NCI-H774 (cell line): ENCODE data around the gene TNS1.
"Not testable (repeated sequence)": the region's sequence is repeated elsewhere in the genome, so short reads cannot be mapped to it uniquely, and the experiment has no call there.

Source experiments
- DNase-seq: peaks from one replicate; lab custom pipeline; 2025; lab: John Stamatoyannopoulos, UW

TNS1 gene

DNA sequence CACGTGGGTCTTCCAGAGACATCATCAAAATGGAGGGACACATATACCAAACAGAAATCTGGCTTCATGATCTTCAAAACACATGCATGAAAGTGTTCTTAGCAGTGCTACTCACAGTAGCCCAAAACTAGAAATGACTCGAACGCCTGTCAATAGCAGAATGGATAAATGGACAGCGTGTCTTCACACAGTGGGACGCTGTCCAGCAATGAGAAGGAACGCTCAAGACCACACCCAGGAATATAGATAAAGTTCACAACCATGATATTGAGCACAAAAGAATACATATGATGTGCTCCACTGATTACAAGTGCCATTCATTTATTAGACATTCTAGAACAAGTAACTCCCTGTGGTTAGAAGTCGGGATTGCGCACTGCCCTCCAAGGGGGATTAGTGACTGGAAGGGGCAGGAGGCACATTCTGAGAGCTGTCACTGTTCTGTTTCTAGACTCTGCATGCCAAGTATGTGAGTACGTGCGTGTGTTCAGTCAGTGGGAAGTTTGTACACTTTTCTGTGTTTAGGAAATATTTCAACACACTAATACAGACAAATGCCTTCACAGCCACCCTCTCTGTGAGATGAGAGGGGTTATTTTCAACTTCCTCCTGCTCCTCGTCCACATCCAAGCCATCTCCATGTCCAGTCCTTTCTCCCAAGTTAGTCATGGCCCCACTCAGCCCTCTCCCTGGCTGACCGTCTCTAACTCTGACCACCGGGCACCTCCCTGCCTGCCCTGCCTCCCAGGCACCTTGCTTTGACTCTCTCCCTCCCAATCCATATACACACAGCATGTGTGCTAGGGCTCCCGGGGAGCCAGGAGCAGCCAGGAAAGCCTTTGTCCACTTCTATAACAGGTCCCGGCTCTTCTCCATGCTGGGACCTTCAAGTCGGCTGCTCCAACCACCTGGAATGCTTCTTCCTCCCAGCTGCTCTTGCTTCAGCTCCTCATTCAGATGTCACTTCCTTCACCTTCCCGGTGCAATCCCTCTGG is 26.9 kb upstream of the TNS1 start:
- DNase-seq, result no peak

DNA sequence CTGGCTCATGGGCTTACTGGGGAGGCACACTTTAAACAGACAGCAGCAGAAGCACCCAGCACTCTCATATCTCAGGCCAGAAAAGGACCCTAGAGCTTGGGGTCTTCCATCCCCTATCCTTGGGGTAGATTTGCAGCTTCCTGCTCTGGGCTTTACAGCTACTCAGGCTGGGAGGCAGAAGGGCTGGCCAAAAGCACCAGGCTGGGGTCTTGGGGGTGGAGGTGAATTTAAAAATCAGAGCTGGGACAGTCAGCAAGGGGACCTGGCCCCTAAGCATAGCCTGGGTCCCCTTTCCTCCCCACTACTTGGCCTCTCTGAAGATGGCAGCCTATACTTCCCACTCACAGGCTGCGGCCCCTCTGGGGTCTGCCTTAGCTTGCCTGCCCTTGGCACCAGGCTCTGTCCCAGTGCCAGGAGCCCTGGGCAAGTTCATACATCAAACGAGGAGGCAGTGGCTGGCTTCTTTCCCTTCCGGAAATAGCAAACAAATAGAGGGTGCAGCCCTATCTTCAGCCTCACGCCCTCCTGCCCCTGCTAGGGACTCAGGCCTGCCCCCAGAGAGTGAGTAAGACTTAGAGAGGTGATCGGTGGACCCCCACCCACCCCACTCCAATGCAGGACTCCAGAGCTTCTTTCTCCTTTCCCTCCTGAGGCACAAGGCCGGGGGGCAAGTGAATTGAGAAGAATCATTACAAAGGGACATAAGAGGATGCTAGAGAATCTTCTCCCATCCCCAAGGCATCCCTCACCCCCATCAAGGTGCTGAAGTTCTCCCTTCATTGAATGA is 26.0 kb upstream of the TNS1 start:
- no peak for DNase-seq

DNA sequence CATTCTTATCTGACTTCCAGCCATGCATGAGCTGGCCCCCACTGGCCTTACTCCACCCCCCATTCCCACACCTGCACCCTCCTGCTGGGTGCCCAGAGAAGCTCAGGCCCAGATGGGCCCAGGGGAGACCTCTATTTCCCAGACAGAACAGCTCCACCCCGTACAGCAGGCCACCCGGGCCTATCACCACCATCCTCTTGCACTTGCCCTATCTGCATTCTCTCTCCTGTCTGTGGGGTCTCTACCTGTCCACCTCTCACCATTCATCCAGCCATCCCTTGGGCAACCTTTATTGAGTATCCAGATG is 25.3 kb upstream of the TNS1 start:
- no peak for DNase-seq

DNA sequence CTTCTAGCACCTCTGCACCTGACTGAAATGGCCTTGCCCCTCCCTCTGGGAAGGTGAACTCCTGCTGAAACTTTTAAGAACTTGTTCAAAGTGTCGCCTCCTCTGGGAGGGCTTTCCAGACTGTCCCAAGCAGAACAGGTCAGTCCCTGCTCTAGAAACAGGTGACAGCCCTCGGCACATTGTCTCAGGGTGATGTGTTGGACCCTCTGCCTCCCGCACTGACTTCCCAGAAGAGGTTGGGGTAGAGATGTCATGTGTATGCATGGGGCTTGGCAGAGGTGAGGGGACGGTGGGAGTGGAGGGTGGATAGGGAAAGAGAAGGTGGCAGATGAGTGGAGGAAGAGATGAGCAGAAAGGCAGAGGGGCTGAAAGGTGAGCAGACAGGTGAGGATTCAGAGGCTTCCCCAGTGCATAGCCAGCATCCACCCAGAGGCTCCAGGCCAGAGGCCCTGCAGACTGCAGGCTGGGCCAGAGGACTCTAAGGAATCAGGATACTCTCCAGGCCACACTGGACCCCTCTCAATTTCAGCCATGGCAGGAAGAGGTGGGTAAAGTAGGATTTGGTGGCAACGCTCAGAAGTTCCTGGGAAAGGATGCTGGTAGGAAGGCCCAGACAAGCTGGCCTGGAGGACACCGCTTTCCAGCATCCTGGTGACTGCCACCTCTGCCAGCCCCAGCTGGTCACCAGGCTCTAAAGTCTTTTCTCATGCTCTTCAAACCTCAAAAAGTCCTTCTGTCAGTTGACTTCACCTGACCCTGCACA is 24.8 kb upstream of the TNS1 start:
- no peak for DNase-seq

DNA sequence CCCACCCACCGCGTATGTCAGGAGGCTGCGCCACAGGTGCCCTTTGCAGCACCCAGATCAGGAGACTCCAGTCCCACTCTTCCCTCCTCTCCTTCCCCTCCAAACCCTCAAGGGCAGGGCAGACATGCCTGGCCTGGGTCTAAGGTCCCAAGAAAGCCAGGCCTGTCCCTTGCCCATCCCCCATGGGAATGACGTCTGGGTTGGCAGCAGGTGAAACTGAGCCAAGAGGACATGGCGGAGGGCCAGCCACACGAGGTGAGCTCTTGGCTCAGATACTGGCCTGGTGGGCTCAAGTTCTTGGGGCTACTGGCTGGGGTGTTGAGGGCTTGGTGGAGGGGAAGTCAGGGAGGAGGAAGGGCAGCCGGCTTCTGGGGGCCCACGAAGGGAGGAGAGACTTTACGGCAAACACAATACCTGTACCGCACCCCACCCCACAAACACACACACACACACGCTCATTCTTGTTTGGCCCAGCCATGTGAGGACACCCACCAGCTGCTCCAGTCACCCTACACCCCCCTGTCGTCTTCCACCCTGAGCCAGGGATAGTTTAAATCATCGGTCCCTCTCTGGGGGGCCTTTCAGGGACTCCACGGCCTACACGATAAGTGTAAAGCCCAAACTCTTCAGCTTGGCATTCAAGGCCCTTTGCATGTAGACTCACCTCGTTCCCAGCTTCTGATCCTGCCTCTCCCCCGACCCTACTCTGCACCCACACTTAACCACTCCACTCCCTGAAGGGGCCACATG is 24.1 kb upstream of the TNS1 start:
- DNase-seq, result no peak

DNA sequence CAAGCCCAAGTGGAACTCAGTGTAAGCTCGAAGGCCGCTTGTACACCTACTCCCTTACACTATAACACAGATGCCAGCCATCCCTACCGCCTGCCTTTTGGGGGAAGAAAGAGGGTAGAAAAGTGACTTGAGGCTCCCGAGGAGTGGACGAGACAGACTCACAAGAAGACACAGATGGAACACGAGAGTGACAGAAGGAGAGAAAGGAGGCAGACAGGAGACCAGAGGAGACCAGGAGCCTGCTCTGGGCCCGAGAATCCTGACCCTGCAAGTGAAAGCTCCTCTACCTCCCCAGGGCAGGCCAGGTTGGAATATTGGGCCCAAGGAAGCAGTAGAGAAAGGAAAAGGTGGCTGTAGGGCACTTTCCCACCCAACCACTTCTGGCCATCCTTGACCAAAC is 23.4 kb upstream of the TNS1 start:
- DNase-seq, result no peak

DNA sequence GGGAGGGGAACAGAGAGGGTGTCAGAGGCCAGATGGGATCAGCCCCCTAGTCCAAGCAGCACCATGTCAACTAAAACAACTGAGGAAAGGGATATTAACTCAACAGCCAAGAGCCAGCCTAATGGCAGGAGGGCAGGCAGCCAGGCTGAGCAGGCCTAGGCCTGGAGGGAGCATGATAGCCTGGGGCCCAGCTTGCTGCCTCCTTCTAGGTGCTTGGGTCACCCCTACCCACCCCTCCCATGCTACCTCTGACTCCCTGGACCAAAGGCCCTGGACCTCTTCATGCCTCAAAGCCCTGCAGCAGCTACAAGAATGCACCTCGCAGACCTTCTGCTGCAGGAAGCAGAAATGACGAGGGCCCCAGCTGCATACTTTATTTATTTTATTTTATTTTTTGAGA is 22.1 kb upstream of the TNS1 start:
- no peak for DNase-seq

DNA sequence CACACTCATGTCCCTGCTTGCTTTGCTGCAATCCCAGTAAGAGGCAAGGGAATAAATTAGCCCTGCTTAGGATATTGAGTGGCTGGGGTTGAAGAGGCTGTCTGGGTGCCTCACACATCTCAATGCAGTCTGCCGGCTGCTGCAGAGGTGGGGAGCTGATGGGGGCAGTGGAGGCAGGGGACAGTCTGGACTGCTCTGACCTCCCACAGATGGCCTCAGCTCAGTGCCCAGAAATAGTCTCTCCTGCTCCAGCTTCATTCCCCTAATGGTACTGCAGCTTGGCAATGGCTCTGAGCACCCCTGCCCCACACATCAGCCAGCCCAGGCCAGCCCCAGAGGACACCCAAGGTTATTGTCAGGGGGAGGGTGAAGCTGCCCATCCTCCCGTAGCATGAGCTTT is 21.5 kb upstream of the TNS1 start:
- no peak for DNase-seq

DNA sequence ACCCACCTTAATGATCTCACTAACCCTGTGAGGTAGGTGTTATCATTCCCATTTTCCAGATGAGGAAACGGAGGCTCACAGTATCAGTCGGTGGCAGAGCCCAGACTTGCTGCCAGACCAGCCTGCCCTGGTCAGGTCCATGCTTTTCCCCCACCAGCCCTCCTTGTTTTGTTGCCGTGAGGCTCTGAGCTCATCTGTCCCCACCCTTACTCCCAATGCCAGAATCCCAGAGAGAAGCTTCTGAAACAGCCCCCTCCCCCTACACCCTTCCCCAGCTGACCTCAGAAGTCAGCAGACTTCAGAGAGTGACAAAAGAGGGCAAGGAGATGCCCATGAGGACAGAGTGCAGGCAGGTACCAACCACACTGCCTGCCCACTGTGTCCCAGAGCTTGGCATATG is 20.8 kb upstream of the TNS1 start:
- no peak for DNase-seq

DNA sequence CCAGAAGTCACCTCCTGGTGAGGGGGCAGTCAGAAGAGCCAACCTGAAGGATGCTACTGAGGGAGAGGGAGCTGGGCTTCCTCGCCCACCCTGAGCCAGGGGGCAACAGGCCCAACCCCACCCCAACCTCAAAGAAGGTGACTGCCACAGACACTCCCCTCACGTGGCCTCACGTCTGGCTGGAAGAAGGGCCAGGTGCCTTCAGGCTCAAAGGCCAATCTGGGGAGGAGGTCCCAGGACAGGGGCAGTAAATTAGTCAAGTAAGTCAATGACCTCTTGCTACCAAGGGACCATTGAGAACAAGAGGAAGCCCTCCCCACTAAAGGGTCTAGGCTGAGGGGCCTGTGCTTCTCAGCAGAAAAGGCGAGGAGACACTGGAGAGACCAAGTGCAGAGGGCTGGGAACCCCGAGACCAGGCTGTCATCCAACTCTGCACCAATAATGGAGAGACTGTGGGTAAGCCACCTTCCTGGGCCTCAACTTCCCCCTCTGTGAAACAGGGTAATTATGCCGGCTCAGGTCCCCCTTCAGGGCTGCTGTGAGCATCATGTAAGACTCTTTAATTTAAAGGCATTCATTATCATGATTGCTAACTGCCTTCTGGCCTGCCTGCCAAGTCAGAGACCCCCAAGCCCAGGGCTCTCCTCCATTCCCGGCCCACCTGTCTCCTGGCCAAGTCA is 20.2 kb upstream of the TNS1 start:
- no peak for DNase-seq

DNA sequence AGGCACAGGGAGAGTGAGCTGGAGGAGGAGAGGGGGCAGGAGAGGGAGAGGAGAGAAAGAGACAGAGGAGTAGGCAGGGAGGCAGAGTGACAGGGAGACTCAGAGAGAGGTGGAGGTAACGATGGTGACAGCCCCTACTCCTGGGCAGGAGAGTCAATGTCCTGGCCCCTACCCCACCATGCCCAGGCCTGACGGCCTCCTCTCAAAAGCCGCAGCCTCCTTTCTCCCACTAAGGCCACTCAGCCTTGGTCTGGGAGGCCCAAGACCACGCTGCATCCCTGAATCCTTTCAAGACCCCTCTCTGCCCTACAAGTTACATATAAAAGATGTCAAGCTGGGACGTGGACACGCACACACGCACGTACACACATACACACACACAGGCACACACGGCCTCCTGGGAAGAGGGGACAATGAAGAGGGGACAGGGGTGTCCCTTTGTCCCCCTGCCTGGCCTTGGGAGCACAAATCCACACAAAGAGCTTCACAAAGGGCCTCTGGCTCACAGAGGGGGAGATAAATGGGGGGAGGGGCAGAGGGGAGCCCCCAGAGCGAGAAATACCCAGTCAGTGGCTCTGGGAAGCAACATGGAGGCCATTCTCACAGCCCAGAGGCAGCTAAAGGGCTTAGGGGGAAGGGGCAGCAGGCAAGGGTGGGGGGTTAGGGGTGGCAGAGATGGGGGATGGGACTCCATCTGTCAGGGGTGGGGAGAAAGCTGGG is 19.5 kb upstream of the TNS1 start:
- no peak for DNase-seq

DNA sequence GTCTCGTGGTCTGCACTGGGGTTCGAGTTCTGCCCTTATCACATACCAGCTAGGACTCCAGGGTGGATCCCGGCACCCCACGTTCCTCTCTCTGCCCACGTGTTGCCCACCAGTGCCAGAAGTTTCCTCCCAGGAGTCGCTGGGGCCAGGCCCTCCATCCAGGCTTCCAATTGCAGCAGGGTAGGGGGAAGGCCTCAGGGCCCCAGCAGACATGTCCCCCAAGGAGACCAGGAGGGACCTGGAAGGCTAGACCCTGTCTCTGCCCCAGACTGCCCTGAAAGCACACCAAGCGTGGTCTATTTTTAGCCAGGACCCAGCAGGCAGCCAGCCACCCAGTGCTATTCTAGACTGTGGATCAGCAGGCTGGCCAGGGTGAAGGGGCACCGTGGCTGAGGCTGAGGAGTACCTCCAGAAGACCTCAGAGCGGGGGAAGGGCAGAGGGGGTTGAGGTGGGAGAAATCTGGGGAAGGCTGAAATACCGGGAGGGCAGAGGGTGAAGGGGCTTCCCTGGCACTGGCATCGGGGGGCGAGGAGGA is 18.8 kb upstream of the TNS1 start:
- DNase-seq, result no peak

DNA sequence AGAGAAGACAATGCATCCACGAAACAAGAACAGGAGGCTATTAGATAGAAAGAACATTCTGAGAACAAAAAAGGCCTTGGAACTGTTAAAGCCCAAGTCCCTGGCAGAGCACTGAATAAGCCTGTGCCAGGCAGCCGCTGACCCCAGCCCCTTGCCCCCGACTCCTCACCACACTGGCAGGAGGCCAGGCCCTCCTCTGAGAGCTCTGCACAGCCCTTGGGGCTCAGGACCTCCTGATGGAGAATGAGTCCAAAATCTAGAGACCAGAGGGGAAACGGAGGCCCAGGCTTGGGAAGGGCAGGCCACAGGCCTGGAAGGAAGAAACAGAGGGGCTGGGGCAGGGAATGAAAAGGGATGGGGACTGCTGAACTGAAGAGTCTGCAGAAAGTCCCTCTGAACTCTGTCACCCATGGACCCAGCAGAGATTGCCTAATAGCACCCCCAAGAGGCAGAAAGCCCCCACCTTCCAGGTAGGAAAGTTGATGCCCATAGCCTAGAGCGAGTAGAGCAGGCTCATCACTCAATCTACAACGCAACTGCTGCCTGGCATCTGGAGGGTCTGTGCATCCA is 18.3 kb upstream of the TNS1 start:
- DNase-seq, result no peak

DNA sequence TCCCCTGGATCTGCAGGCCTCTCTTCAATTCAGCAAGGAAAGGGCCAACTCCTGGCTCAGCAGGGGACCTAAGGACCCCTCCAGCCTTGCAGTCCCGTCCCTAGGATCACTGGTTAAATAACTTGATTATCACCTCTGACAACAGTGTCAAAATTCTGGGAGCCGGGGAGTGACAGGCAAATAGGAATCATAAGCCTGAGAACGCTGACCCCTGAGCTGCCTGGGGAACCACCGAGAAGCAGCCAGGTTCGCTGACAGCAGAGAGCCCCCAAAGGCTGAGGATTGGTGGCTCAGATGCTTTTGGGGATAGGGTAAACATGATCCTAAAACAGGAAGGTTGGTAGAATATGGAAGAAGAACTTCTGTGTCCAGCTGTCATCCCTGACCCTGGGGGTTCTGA is 17.5 kb upstream of the TNS1 start:
- no peak for DNase-seq

DNA sequence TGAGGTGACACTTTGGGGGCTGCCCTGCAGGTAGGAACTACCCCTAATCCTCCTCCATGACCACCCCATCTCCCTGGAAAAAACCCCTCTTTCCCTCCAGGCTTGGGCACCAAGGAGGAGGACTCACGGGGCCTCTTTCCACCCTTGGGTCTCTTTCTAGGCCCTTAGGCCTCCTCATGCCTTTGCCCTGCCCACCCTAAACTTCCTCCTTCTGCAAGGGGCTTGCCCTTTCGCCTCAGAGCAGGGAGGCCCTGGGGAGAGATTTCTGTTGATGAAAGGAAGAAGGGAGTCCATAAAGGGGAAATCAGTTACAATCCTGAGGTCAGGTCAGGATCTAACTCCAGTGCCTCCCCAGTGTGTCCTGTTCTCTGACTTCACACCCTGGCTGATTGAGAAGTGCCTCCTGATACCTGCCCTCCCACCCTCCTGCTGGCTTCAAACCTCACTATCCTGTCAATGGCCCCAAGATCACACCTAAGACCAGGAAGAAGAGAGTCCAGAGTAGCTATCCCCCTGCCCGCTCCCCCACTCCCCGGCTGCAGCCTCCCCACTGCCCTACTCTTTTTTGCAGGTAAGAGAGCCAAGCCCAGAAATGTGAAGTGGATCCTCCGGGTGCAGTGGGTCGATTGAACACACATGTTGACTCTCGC is 16.7 kb upstream of the TNS1 start:
- DNase-seq, result no peak

DNA sequence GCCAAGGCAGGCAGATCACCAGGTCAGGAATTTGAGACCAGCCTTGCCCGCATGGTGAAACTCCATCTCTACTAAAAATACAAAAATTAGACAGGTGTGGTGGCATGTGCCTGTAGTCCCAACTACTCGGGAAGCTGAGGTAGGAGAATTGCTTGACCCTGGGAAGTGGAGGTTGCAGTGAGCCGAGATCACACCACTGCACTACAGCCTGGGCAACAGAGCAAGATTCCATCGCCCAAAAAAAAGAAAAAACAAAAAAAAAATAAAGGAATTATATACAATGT is 16.0 kb upstream of the TNS1 start:
- not testable (repeated sequence) for DNase-seq

DNA sequence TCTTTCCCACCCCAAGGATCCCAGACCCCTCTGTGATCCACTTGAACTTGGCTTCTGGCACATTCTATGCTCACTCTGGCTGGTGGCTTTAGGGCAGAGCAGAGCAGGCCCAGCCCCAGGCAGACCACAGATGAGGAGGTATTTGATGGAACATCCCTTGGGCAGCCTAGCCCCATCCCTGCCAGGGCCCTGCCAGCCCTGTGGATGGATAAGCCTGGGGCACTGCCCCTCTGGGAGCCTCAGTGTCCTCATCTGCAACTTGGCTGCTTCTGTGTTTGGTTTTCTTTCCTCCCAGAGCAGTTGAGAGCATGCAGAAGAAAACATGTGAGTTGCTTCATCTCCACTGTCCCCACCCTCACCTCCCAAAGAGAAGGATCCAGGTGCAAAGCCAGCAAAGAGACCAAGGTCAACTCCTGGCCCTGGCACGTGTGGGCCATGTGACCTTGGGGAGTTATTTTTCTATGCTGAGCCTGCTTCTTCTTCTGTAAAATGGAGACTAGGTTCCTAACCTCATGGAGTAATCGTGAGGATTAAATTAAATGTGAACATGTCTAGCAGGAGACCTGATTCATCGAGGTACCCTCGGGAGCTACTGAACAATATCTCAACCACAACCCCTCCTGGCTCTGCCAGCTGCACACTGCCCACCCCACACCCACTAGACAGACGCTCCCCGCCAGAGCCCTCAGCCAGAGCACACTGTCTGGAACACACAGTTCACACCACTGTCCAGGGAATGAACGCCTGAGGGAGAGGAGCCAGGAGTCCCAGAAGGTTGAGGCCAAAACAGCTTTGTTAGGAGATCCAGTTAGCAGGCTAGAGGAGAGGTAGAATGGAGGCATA is 14.6 kb upstream of the TNS1 start:
- no peak for DNase-seq

DNA sequence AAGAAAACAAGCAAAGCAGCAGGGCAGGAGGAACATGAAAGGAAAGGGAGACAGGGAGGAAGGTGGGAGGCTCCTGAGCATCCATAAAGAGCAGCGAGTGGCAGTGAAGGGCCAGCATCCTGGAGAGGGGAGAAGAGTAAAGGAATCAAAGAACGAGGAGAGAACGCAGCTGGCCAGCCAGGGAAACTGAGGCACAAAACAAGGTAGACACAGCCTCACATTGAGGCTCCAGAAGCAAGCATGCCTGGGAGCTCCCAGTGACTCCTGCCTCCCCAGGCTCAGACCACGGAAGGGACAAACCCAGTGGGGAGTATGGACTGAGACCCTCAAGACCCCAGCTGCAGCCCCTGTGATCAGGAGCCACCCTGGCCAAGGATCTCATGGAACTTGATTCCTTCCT is 14.0 kb upstream of the TNS1 start:
- no peak for DNase-seq
